IMR-90 (cell line): ENCODE measurements around the gene DSG3. TPM values are rescaled to one million over a fixed set of nuclear protein-coding genes. Genes with fewer than 3 reads are reported as not detected.

Experiments used
- ATAC-seq: fragments of 200-7000 bp; cut with Tn5 transposase; 2 replicates; pipeline ENCODE4 v1.9.1; 2020; ENCODE audit warnings: low read depth, mild to moderate bottlenecking, moderate library complexity
- BruUV-seq: library from RNA; stranded (reverse); fragments of 400-500 nt; replicated peaks from 2 replicates; lab custom pipeline; 2021; lab: Mats Ljungman, UMichigan
- CTCF ChIA-PET: fragments of 300-600 bp; formaldehyde crosslinking; extraction: SDS; loops from one replicate; lab custom pipeline; 2021; ENCODE audit warnings: antibody characterized with exemption; lab: Yijun Ruan, JAX
- POLR2A ChIA-PET: fragments of 300-600 bp; sonication (Branson Sonifier 250); formaldehyde crosslinking; loops from one replicate; lab custom pipeline; 2022; ENCODE audit warnings: antibody characterized with exemption; ENCODE audit not compliant: unreplicated experiment; lab: Charles Lee
- DNase-seq: peaks from one replicate; pipeline ENCODE4 v3.0.0; 2013
- H2AFZ ChIP-seq: replicated peaks from 2 replicates; pipeline ENCODE3; 2013; ENCODE audit warnings: low read length, mild to moderate bottlenecking; ENCODE audit not compliant: poor library complexity
- H2AK5ac ChIP-seq: 2 replicates; pipeline ENCODE4 v1.6.1; 2013; ENCODE audit warnings: low read depth, low read length, inconsistent platforms
- H2AK9ac ChIP-seq: replicated peaks from 2 replicates; pipeline ENCODE3; 2013; ENCODE audit warnings: mild to moderate bottlenecking, low read depth, low read length, moderate library complexity; ENCODE audit not compliant: poor library complexity
- H2BK120ac ChIP-seq: 2 replicates; pipeline ENCODE4 v1.6.1; 2013; ENCODE audit warnings: low read depth, low read length, inconsistent platforms
- H2BK15ac ChIP-seq: 3 replicates; pipeline ENCODE4 v1.6.1; 2013; ENCODE audit warnings: low read depth, low read length, inconsistent platforms
- H2BK20ac ChIP-seq: 2 replicates; pipeline ENCODE4 v1.6.1; 2013; ENCODE audit warnings: low read depth, mild to moderate bottlenecking, inconsistent platforms, low read length, moderate library complexity
- H2BK5ac ChIP-seq: 2 replicates; pipeline ENCODE4 v1.6.1; 2013; ENCODE audit warnings: mild to moderate bottlenecking, low read depth, low read length, inconsistent platforms; ENCODE audit not compliant: poor library complexity, severe bottlenecking
- H3K14ac ChIP-seq: replicated peaks from 2 replicates; pipeline ENCODE4 v1.6.1; 2013; ENCODE audit warnings: low read depth, low read length, inconsistent platforms
- H3K18ac ChIP-seq: 2 replicates; pipeline ENCODE4 v1.6.1; 2013; ENCODE audit warnings: low read depth, low read length, control low read depth
- H3K23ac ChIP-seq: 2 replicates; pipeline ENCODE4 v1.6.1; 2013; ENCODE audit warnings: low read depth, low read length, inconsistent platforms
- H3K27ac ChIP-seq: 2 replicates; pipeline ENCODE4 v1.5.1; 2013; ENCODE audit warnings: mild to moderate bottlenecking, control low read depth, low read length; ENCODE audit not compliant: insufficient read depth
- H3K27me3 ChIP-seq: 2 replicates; pipeline ENCODE4 v1.6.1; 2013; ENCODE audit warnings: low read length; ENCODE audit not compliant: control insufficient read depth, insufficient read depth
- H3K36me3 ChIP-seq: 2 replicates; pipeline ENCODE4 v1.6.1; 2013; ENCODE audit warnings: low read length, mixed read lengths; ENCODE audit not compliant: control insufficient read depth, insufficient read depth
- H3K4ac ChIP-seq: 2 replicates; pipeline ENCODE4 v1.6.1; 2013; ENCODE audit warnings: low read depth, low read length, inconsistent platforms
- H3K4me1 ChIP-seq: 2 replicates; pipeline ENCODE4 v1.6.1; 2013; ENCODE audit warnings: low read length, mixed read lengths; ENCODE audit not compliant: control insufficient read depth, insufficient read depth
- H3K4me2 ChIP-seq: 2 replicates; pipeline ENCODE4 v1.6.1; 2013; ENCODE audit warnings: low read depth, mild to moderate bottlenecking, control low read depth, low read length, moderate library complexity
- H3K4me3 ChIP-seq: 2 replicates; pipeline ENCODE4 v1.5.1; 2013; ENCODE audit warnings: low read depth, mild to moderate bottlenecking, control low read depth, low read length, moderate library complexity; ENCODE audit not compliant: insufficient read depth
- H3K56ac ChIP-seq: 2 replicates; pipeline ENCODE4 v1.6.1; 2013; ENCODE audit warnings: low read length, inconsistent platforms; ENCODE audit not compliant: insufficient read depth; ENCODE audit errors: extremely low read depth
- H3K79me1 ChIP-seq, 2 experiments: 2 replicates each; pipeline ENCODE4 v1.6.1; 2013; ENCODE audit warnings: low read length in 2 of 2, inconsistent platforms in 1 of 2, low read depth in 1 of 2
- H3K9ac ChIP-seq: 2 replicates; pipeline ENCODE4 v1.6.1; 2013; ENCODE audit warnings: low read depth, low read length, control low read depth
- H3K9me1 ChIP-seq: 2 replicates; pipeline ENCODE4 v1.6.1; 2013; ENCODE audit warnings: low read length, inconsistent platforms; ENCODE audit not compliant: insufficient read depth
- H3K9me3 ChIP-seq: 2 replicates; pipeline ENCODE4 v1.6.1; 2013; ENCODE audit warnings: low read length; ENCODE audit not compliant: control insufficient read depth, insufficient read depth
- H4K20me1 ChIP-seq: 2 replicates; pipeline ENCODE4 v1.6.1; 2013; ENCODE audit warnings: low read length, inconsistent platforms; ENCODE audit not compliant: insufficient read depth
- H4K5ac ChIP-seq: 2 replicates; pipeline ENCODE4 v1.6.1; 2013; ENCODE audit warnings: mild to moderate bottlenecking, low read depth, low read length, control low read depth
- H4K8ac ChIP-seq, 2 experiments: 2 replicates each; pipeline ENCODE4 v1.6.1; 2013; ENCODE audit warnings: low read depth in 2 of 2, low read length in 2 of 2, control low read depth in 1 of 2, inconsistent platforms in 1 of 2
- H4K91ac ChIP-seq: 2 replicates; pipeline ENCODE4 v1.6.1; 2013; ENCODE audit warnings: low read depth, low read length, inconsistent platforms; ENCODE audit not compliant: insufficient read depth
- MAZ ChIP-seq: IDR thresholded peaks from 2 replicates; pipeline ENCODE4 v1.6.1; 2012; ENCODE audit warnings: low read depth, mild to moderate bottlenecking, low read length, improper control_type of control experiment, moderate library complexity, borderline replicate concordance
- SMC3 ChIP-seq: fragments of 150-350 bp; IDR thresholded peaks from 2 replicates; pipeline ENCODE4 v1.6.1; 2016; ENCODE audit warnings: low read depth, mild to moderate bottlenecking, antibody characterized with exemption, low read length, moderate library complexity
- WGBS, 2 experiments: methylation state at CpG; one replicate each; pipeline versions ENCODE4 v1.1.5 to v1.1.7; 2013; ENCODE audit warnings: missing lambda C conversion rate in 2 of 2; ENCODE audit not compliant: insufficient read length in 1 of 2; ENCODE audit errors: extremely low coverage in 2 of 2; 5-methylcytosine and 5-hydroxymethylcytosine counted together
- dilution Hi-C: fragments of 300-500 bp; cut with HindIII; formaldehyde crosslinking; loops from one replicate; pipeline ENCODE4 v1.14.3; 2018; ENCODE audit warnings: low sequenced_read_pairs; ENCODE audit not compliant: unreplicated experiment
- in situ Hi-C: fragments of 300-500 bp; cut with MboI; formaldehyde crosslinking; loops from 3 replicates; pipeline ENCODE4 v1.14.3; 2019; ENCODE audit warnings: low sequenced_read_pairs, inconsistent platforms, mixed read lengths
- intact Hi-C: fragments of 100-400 bp; cut with micrococcal nuclease; formaldehyde crosslinking; loops from 2 replicates; pipeline ENCODE4 v1.10.0; 2022
- polyA plus RNA-seq, 3 experiments: library from polyadenylated mRNA; depleted of rRNA; stranded (reverse); fragments of >200 nt; gene quantifications; 2 replicates each; pipeline ENCODE4 v1.2.3, GENCODE V29; 2012; ENCODE audit warnings: low replicate concordance in 1 of 3
- total RNA-seq: library from RNA; depleted of rRNA; stranded (reverse); fragments of >200 nt; gene quantifications from 2 replicates; pipeline ENCODE4 v1.2.3, GENCODE V29; 2012

DSG3 gene
- total and polyA plus RNA-seq, 2 of the 4 experiments (the other 2 are of a cell fraction): not detected

GRCh38 chr18:31478688-31479087 is 31.1 kb downstream of the DSG3 start:
- Histone ChIP-seq H2AK5ac (no peak overlapping the region), H4K8ac (no peak overlapping the region), H3K9ac (no peak overlapping the region), H3K36me3 (no peaks in the 10 kb centered on the region), H2BK20ac (no peak overlapping the region), H3K14ac (no peak overlapping the region), H3K4me3 (no peak overlapping the region), H3K27me3 (no peaks in the 10 kb centered on the region), H3K9me3 (no peaks in the 10 kb centered on the region), H4K91ac (no peak overlapping the region), H3K4ac (no peak overlapping the region), H3K4me2 (no peak overlapping the region), H3K18ac (no peak overlapping the region), H2BK5ac (no peak overlapping the region), H3K79me1 (no peaks in the 10 kb centered on the region), H3K23ac (no peak overlapping the region), H2AFZ (no peak overlapping the region), H3K4me1 (no peaks in the 10 kb centered on the region), H2BK120ac (no peak overlapping the region), H2BK15ac (no peak overlapping the region), H3K56ac (no peak overlapping the region), H3K9me1 (no peaks in the 10 kb centered on the region), H4K5ac (no peak overlapping the region), H2AK9ac (no peak overlapping the region), H4K20me1 (no peaks in the 10 kb centered on the region), H3K27ac (no peak overlapping the region)
- DNase-seq (no peak), ATAC-seq (no peak)
- intact Hi-C loops: no loop called here
- in situ Hi-C loops: no loop called here
- dilution Hi-C loops: no loop called here
- 67% methylated on average over 1 of the region's 10 CpGs; no CpG with 5 or more reads in 1 of the 2 experiments for WGBS, 2 experiments
- CTCF ChIA-PET: no interaction called here
- POLR2A ChIA-PET: no interaction called here
- TF ChIP-seq SMC3 (no peak), MAZ (no peak)
- BruUV-seq: no TSS peak
